HCT116 (cell line): ENCODE data around the gene CACNA2D3. TPM values are rescaled to one million over a fixed set of nuclear protein-coding genes. Genes with fewer than 3 reads are reported as not detected.

Experiments
- ATAC-seq: fragments of 200-7000 bp; cut with Tn5 transposase; 2 replicates; pipeline ENCODE4 v1.9.1; 2020; ENCODE audit warnings: mild to moderate bottlenecking, moderate library complexity
- BruUV-seq: library from RNA; stranded (reverse); fragments of 400-500 nt; replicated peaks from 2 replicates; lab custom pipeline; 2021; lab: Mats Ljungman, UMichigan
- CTCF ChIA-PET: fragments of 300-600 bp; sonication (Branson Sonifier 250); formaldehyde crosslinking; loops from one replicate; lab custom pipeline; 2021; ENCODE audit warnings: antibody characterized with exemption; lab: Charles Lee
- POLR2A ChIA-PET: fragments of 300-600, 350-600 bp; sonication (Branson Sonifier 250); formaldehyde crosslinking; loops from one replicate; lab custom pipeline; 2021; ENCODE audit warnings: antibody characterized with exemption; lab: Charles Lee
- RAD21 ChIA-PET, 2 experiments: fragments of 300-600 bp; sonication (Branson Sonifier 250); formaldehyde crosslinking; loops; one replicate each; lab custom pipeline; 2023; ENCODE audit warnings: low total read pairs in 2 of 2; ENCODE audit not compliant: uncharacterized antibody in 2 of 2, unreplicated experiment in 2 of 2, low non-redundant PET in 1 of 2; lab: Charles Lee
- DNase-seq: peaks from one replicate; pipeline ENCODE4 v3.0.0-alpha.2; 2010; ENCODE audit warnings: low read depth, low spot score
- H2AFZ ChIP-seq: fragments of 200-600 bp; shearing (Covaris generic), sonication (generic); 2 replicates; pipeline ENCODE4 v1.6.1; 2017; ENCODE audit warnings: low read depth, mixed run types, mixed read lengths, antibody characterized with exemption, low read length; ENCODE audit not compliant: poor library complexity, severe bottlenecking
- H3K27ac ChIP-seq: 2 replicates; pipeline ENCODE4 v1.5.1; 2012; ENCODE audit warnings: low read depth, low read length
- H3K27me3 ChIP-seq: fragments of 200-600 bp; sonication (generic); 2 replicates; pipeline ENCODE4 v1.6.1; 2016; ENCODE audit warnings: mixed run types, low read length, mixed read lengths; ENCODE audit not compliant: insufficient read depth
- H3K36me3 ChIP-seq, 2 experiments: fragments of 200-500 bp in 1 of 2; fragments of 200-600 bp in 1 of 2; sonication (Bioruptor generic) in 1 of 2; sonication (generic) in 1 of 2; 2 replicates each; pipeline versions ENCODE4 v1.5.1 to v1.6.1; 2014 to 2016; ENCODE audit warnings: low read length in 2 of 2, inconsistent platforms in 1 of 2, mixed read lengths in 1 of 2, mixed run types in 1 of 2; ENCODE audit not compliant: insufficient read depth in 2 of 2, control insufficient read depth in 1 of 2
- H3K4me1 ChIP-seq, 2 experiments: fragments of 200-600 bp in 1 of 2; sonication (generic) in 1 of 2; 2 replicates each; pipeline versions ENCODE4 v1.5.1 to v1.6.1; 2012 to 2017; ENCODE audit warnings: low read length in 2 of 2, inconsistent platforms in 1 of 2, mild to moderate bottlenecking in 1 of 2, mixed read lengths in 1 of 2, mixed run types in 1 of 2, moderate library complexity in 1 of 2; ENCODE audit not compliant: insufficient read depth in 2 of 2, control insufficient read depth in 1 of 2
- H3K4me2 ChIP-seq: fragments of 200-600 bp; sonication (generic); 2 replicates; pipeline ENCODE4 v1.6.1; 2017; ENCODE audit warnings: mixed run types, low read length, mixed read lengths
- H3K4me3 ChIP-seq, 2 experiments: fragments of 200-600 bp in 1 of 2; sonication (generic) in 1 of 2; replicated peaks in 1 of 2; 2 replicates each; pipeline ENCODE4 v1.5.1; 2011 to 2016; ENCODE audit warnings: low read length in 2 of 2, control low read depth in 1 of 2, low read depth in 1 of 2, mild to moderate bottlenecking in 1 of 2, mixed read lengths in 1 of 2, mixed run types in 1 of 2
- H3K79me2 ChIP-seq: fragments of 200-600 bp; sonication (generic); 2 replicates; pipeline ENCODE4 v1.6.1; 2017; ENCODE audit warnings: mild to moderate bottlenecking, mixed run types, low read length, moderate library complexity, mixed read lengths; ENCODE audit not compliant: insufficient read depth
- H3K9ac ChIP-seq: fragments of 200-600 bp; sonication (generic); 2 replicates; pipeline ENCODE4 v1.6.1; 2016; ENCODE audit warnings: low read length, mixed read lengths
- H3K9me2 ChIP-seq: fragments of 200-600 bp; sonication (generic), shearing (Covaris generic); 2 replicates; pipeline ENCODE4 v1.6.1; 2017; ENCODE audit warnings: mixed run types, mild to moderate bottlenecking, moderate library complexity; ENCODE audit not compliant: insufficient read depth
- H3K9me3 ChIP-seq, 2 experiments: fragments of 200-500 bp in 1 of 2; fragments of 200-600 bp in 1 of 2; sonication (Bioruptor generic) in 1 of 2; sonication (generic) in 1 of 2; 2 replicates each; pipeline ENCODE4 v1.6.1; 2014 to 2017; ENCODE audit warnings: low read length in 2 of 2, mixed read lengths in 2 of 2, inconsistent platforms in 1 of 2, low read depth in 1 of 2, mild to moderate bottlenecking in 1 of 2, mixed run types in 1 of 2, moderate library complexity in 1 of 2; ENCODE audit not compliant: control insufficient read depth in 1 of 2, insufficient read depth in 1 of 2
- H4K20me1 ChIP-seq: fragments of 200-600 bp; sonication (generic), shearing (Covaris generic); 2 replicates; pipeline ENCODE4 v1.6.1; 2017; ENCODE audit warnings: mixed run types, mild to moderate bottlenecking, moderate library complexity; ENCODE audit not compliant: insufficient read depth
- CEBPB ChIP-seq: IDR thresholded peaks from 2 replicates; pipeline ENCODE4 v1.6.1; 2012; ENCODE audit warnings: low read depth
- ELF1 ChIP-seq: IDR thresholded peaks from 2 replicates; pipeline ENCODE4 v1.6.1; 2012; ENCODE audit warnings: low read depth, borderline replicate concordance
- FOSL1 ChIP-seq: IDR thresholded peaks from 2 replicates; pipeline ENCODE4 v1.6.1; 2012; ENCODE audit warnings: low read depth
- SIN3A ChIP-seq: IDR thresholded peaks from 2 replicates; pipeline ENCODE4 v1.6.1; 2012; ENCODE audit warnings: low read depth
- SP1 ChIP-seq: IDR thresholded peaks from 2 replicates; pipeline ENCODE4 v1.6.1; 2012; ENCODE audit warnings: low read depth
- intact Hi-C: fragments of 100-400 bp; cut with micrococcal nuclease; formaldehyde crosslinking; loops from 2 replicates; pipeline ENCODE4 v1.10.0; 2022
- total RNA-seq: library from RNA; stranded (reverse); gene quantifications from one replicate; pipeline ENCODE4 v1.2.1, GENCODE V29; 2021; ENCODE audit not compliant: unreplicated experiment
- TF ChIP-seq, protein P1 (sequence below): IDR thresholded peaks from 2 replicates; pipeline ENCODE4 v1.6.1; 2012; ENCODE audit warnings: low read depth

CACNA2D3 gene
- total RNA-seq, 1 experiment from 2014 or later: 0.20 TPM

DNA sequence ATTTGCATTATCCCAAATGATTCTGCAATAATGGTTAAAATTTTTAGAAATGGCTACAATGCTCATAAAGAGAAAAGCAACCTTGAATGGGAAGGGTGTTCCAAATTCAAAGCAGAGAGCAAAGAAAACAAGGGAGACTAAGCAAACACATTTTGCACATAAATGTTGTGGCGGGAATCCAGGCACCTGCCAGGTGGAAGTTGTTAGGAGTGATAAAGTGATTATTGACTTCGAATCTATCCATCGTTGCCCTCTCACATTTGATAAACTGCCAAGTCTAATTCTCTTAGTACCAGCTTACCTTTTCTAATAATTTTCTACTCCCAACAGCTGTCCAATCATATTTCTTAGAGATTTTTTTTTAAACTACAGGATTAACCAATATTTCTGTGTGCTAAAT, 244.5 kb downstream of the CACNA2D3 start:
- peaks cover 17% of the 10 kb centered on the region; the same call in 1 of the 2 replicates for H3K27me3 ChIP-seq
- no peak for ATAC-seq
- CTCF ChIA-PET: no interaction called here
- no peak overlapping the region for H2AFZ ChIP-seq
- TF ChIP-seq CEBPB: no peak
- no peak for TF ChIP-seq ELF1
- TF ChIP-seq SP1: no peak
- TF ChIP-seq FOSL1: no peak
- TF ChIP-seq, protein P1, sequence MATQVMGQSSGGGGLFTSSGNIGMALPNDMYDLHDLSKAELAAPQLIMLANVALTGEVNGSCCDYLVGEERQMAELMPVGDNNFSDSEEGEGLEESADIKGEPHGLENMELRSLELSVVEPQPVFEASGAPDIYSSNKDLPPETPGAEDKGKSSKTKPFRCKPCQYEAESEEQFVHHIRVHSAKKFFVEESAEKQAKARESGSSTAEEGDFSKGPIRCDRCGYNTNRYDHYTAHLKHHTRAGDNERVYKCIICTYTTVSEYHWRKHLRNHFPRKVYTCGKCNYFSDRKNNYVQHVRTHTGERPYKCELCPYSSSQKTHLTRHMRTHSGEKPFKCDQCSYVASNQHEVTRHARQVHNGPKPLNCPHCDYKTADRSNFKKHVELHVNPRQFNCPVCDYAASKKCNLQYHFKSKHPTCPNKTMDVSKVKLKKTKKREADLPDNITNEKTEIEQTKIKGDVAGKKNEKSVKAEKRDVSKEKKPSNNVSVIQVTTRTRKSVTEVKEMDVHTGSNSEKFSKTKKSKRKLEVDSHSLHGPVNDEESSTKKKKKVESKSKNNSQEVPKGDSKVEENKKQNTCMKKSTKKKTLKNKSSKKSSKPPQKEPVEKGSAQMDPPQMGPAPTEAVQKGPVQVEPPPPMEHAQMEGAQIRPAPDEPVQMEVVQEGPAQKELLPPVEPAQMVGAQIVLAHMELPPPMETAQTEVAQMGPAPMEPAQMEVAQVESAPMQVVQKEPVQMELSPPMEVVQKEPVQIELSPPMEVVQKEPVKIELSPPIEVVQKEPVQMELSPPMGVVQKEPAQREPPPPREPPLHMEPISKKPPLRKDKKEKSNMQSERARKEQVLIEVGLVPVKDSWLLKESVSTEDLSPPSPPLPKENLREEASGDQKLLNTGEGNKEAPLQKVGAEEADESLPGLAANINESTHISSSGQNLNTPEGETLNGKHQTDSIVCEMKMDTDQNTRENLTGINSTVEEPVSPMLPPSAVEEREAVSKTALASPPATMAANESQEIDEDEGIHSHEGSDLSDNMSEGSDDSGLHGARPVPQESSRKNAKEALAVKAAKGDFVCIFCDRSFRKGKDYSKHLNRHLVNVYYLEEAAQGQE: no peak
- TF ChIP-seq SIN3A: no peak
- POLR2A ChIA-PET: no interaction called here
- H3K36me3 ChIP-seq: no peaks in the 10 kb centered on the region
- no peaks in the 10 kb centered on the region for H3K9me3 ChIP-seq
- BruUV-seq: no TSS peak
- H3K79me2 ChIP-seq: no peaks in the 10 kb centered on the region
- no peak for DNase-seq
- no peak overlapping the region for H3K9ac ChIP-seq
- no peak overlapping the region for H3K27ac ChIP-seq
- no peaks in the 10 kb centered on the region for H3K9me2 ChIP-seq
- intact Hi-C loops: no loop called here
- no peaks in the 10 kb centered on the region for H4K20me1 ChIP-seq
- no peak overlapping the region for H3K4me3 ChIP-seq
- H3K4me1 ChIP-seq: no peaks in the 10 kb centered on the region
- RAD21 ChIA-PET: no interaction called here
- H3K4me2 ChIP-seq: no peak overlapping the region

DNA sequence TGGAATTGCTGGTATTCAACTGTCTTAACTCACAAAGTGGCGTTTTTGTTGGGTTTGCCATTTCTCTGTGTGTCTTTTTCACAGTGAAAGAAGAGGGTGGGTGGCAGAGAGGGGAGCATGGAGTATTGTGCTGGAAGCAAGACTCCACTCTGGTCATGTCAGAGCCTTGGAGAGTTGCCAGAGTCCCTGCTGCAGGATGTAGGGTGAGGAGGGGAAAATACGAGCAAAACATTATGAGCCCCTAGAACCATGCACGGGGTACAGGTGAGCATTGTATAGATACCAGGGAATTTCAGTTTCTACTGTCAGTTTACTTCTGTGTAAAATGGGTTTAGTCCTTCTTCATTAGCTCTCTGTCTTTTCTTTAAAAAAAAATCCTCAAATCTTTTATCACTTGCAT, 249.9 kb downstream of the CACNA2D3 start:
- POLR2A ChIA-PET: no interaction called here

More for the DNA sequence above, 249.9 kb downstream of the CACNA2D3 start:
- Histone ChIP-seq H3K4me3 (no peak overlapping the region), H3K9me3 (no peaks in the 10 kb centered on the region), H3K4me2 (no peak overlapping the region), H3K36me3 (no peaks in the 10 kb centered on the region), H4K20me1 (no peaks in the 10 kb centered on the region)
- RAD21 ChIA-PET: no interaction called here
- ATAC-seq: no peak
- no peak for TF ChIP-seq FOSL1
- TF ChIP-seq, all 23 proteins: peak for 0
- Histone ChIP-seq H3K9me2 (no peaks in the 10 kb centered on the region), H3K27me3 (peaks cover 21% of the 10 kb centered on the region; the same call in 1 of the 2 replicates), H3K27ac (no peak overlapping the region), H3K4me1 (no peaks in the 10 kb centered on the region), H2AFZ (no peak overlapping the region), H3K79me2 (no peaks in the 10 kb centered on the region), H3K9ac (no peak overlapping the region)
- no TSS peak for BruUV-seq
- intact Hi-C loops: no loop called here
- CTCF ChIA-PET: no interaction called here
- DNase-seq: no peak
